Peyer's patch (tissue), 4 donors: Measurements from ENCODE around the gene ECSIT. TPM values are rescaled to one million over a fixed set of nuclear protein-coding genes. Genes with fewer than 3 reads are reported as not detected.
"Not testable (repeated sequence)": the region's sequence is repeated elsewhere in the genome, so short reads cannot be mapped to it uniquely, and the experiment has no call there.

Source experiments
- DNase-seq, 3 donors: peaks; one replicate each; pipeline ENCODE4 v3.0.0-alpha.2; 2017 to 2019
- H3K27ac ChIP-seq, 4 donors: fragments of 200-600 bp; sonication (generic); one replicate each; pipeline ENCODE4 v1.5.1; 2016 to 2019
- H3K27me3 ChIP-seq, 2 donors: fragments of 200-600 bp; sonication (generic); one replicate each; pipeline ENCODE4 v1.5.1; 2019
- H3K36me3 ChIP-seq, 3 donors: fragments of 200-600 bp; sonication (generic); one replicate each; pipeline ENCODE4 v1.5.1; 2016 to 2019
- H3K4me1 ChIP-seq, 4 donors: fragments of 200-600 bp; sonication (generic); one replicate each; pipeline ENCODE4 v1.5.1; 2016 to 2019
- H3K4me3 ChIP-seq, 4 donors: fragments of 200-600 bp; sonication (generic); 1 replicate in 3 of 4; 2 replicates in 1 of 4; pipeline ENCODE4 v1.5.1; 2016 to 2019; ENCODE audit warnings: mild to moderate bottlenecking in 1 of 4
- H3K9me3 ChIP-seq, 4 donors: fragments of 200-600 bp; sonication (generic); one replicate each; pipeline ENCODE4 v1.5.1; 2016 to 2019; ENCODE audit warnings: mild to moderate bottlenecking in 1 of 4
- POLR2A ChIP-seq, 2 donors: fragments of 450-650 bp; IDR thresholded peaks; one replicate each; pipeline ENCODE4 v1.5.1; 2017; ENCODE audit warnings: antibody characterized with exemption in 2 of 2, mild to moderate bottlenecking in 2 of 2, moderate library complexity in 2 of 2
- total RNA-seq, 4 donors: library from RNA; depleted of rRNA; stranded (reverse); fragments of >200 nt; gene quantifications; one replicate each; pipeline ENCODE4 v1.1.0, GENCODE V29; 2016
- TF ChIP-seq, protein P1 (sequence below), 6 experiments: fragments of 450-650 bp in 4 of 6; fragments of 200-600 bp in 2 of 6; sonication (generic) in 1 of 6; IDR thresholded peaks; one replicate each; pipeline ENCODE4 v1.5.1; 2017 to 2019; ENCODE audit warnings: antibody characterized with exemption in 6 of 6, mild to moderate bottlenecking in 3 of 6, moderate library complexity in 1 of 6

The ECSIT gene
- total RNA-seq, 4 donors from 2014 or later = 50.1 to 94.0 (median 70.4) TPM

DNA sequence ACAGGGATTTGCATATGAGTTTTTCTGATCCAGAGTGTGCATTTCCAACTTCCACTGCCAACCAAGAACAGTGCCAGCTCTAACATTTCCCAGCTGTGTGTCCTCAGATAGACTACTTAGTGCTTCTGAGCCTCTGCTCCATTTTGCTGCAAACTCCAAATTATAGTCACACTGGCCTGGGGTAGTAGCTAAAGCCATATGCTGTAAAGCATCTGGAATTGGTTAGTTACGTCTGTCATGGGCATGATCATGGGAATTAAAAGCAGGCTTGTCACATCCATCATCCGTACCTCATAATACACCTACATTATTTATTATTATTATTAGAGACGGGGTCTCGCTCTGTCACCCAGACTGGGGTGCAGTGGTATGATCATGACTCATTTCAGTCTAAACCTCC lies 55.2 kb downstream of the ECSIT start:
- H3K27ac ChIP-seq = no peak overlapping the region
- no peaks in the 10 kb centered on the region for H3K4me1 ChIP-seq
- H3K27me3 ChIP-seq = no peaks in the 10 kb centered on the region
- no peak for TF ChIP-seq POLR2A (IDR thresholded peaks at IDR 0.05)
- TF ChIP-seq, protein P1, sequence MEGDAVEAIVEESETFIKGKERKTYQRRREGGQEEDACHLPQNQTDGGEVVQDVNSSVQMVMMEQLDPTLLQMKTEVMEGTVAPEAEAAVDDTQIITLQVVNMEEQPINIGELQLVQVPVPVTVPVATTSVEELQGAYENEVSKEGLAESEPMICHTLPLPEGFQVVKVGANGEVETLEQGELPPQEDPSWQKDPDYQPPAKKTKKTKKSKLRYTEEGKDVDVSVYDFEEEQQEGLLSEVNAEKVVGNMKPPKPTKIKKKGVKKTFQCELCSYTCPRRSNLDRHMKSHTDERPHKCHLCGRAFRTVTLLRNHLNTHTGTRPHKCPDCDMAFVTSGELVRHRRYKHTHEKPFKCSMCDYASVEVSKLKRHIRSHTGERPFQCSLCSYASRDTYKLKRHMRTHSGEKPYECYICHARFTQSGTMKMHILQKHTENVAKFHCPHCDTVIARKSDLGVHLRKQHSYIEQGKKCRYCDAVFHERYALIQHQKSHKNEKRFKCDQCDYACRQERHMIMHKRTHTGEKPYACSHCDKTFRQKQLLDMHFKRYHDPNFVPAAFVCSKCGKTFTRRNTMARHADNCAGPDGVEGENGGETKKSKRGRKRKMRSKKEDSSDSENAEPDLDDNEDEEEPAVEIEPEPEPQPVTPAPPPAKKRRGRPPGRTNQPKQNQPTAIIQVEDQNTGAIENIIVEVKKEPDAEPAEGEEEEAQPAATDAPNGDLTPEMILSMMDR (IDR thresholded peaks at IDR 0.05) = no peak
- no peaks in the 10 kb centered on the region for H3K36me3 ChIP-seq
- no peak for DNase-seq
- no peaks in the 10 kb centered on the region for H3K9me3 ChIP-seq
- no peak overlapping the region for H3K4me3 ChIP-seq

DNA sequence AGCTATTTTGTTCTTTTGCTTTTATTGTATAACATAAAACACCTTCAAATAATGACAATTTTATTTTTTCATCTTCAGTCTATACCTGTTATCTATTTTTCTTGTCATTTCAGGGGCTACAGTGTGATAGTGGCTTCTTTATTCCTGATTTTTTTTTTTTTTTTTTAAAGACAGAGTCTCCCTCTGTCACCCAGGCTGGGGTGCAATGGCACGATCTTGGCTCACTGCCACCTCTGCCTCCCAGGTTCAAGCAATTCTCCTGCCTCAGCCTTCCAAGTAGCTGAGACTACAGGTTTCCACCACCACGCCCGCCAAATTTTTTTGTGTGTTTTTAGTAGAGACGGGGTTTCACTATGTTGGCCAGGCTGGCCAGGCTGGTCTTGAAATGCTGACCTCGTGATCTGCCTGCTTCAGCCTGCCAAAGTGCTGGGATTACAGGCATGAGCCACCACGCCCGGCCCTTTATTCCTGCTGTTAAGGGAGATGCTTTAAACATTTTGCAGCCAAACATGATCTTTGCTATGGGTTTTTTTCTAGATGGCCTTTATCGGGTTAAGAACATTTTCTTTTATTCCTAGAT lies 60.6 kb downstream of the ECSIT start:
- H3K27me3 ChIP-seq, H3K4me1 ChIP-seq, DNase-seq, H3K4me3 ChIP-seq, H3K9me3 ChIP-seq, H3K36me3 ChIP-seq, H3K27ac ChIP-seq: not testable (repeated sequence)

DNA sequence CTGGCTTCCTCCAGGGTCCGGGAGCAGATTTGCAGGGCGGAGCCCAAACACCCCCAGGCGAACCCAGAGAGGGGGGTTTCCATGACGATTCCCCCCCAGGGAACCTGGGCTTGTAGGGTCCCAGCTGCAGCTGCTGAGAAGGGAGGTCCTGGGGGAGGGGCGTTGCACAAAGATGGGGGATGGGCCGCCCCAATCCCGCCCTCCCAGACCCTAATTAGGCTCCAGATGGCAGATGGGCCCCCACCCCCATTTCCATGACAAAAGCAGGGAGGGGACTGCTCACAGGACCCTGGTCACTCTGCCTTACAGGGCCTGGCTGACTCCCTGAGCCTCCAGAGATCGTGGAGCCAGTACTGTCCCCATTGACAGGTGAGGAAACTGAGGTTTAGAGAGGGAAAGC lies 63.3 kb downstream of the ECSIT start:
- no peak for DNase-seq
- Histone ChIP-seq H3K27me3 (no peaks in the 10 kb centered on the region), H3K4me1 (no peaks in the 10 kb centered on the region)

DNA sequence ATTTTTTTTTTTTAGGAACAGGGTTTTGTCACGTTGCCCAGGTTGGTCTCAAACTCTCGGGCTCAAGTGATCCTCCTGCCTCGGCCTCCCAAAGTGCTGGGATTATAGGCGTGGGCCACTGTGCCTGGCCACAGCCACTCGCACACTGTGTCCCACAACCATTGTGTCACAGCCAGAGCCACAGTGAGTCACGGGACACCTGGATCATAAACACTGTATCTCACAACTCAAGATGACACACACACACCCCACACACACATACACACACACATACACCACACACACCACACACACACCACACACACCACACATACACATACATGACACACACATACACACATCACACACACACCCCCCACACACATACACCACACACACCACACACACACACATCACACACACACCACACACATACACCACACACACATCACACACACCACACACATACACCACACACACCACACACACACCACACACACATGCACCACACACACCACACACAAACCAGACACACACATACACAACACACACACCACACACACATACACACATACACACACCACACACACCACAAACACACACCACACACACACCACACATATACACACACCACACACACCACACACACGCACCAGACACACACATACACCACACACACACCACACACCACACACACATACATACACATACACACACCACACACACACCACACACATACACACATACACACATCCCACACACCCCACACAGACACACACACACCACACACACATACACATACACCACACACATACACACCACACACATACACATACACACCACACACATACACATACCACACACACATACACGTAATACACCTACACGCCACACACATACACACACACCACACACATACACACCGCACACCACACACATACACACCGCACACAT lies 64.3 kb downstream of the ECSIT start:
- H3K27ac ChIP-seq = no peak overlapping the region
- H3K9me3 ChIP-seq = no peaks in the 10 kb centered on the region
- H3K36me3 ChIP-seq = no peaks in the 10 kb centered on the region
- no peak for DNase-seq
- no peaks in the 10 kb centered on the region for H3K4me1 ChIP-seq
- TF ChIP-seq, protein P1 (IDR thresholded peaks at IDR 0.05) = no peak
- TF ChIP-seq POLR2A (IDR thresholded peaks at IDR 0.05) = no peak
- no peak overlapping the region for H3K4me3 ChIP-seq
- no peaks in the 10 kb centered on the region for H3K27me3 ChIP-seq

More for the DNA sequence above, 63.3 kb downstream of the ECSIT start:
- Histone ChIP-seq H3K4me3 (no peak overlapping the region), H3K36me3 (no peaks in the 10 kb centered on the region), H3K27ac (no peak overlapping the region), H3K9me3 (no peaks in the 10 kb centered on the region)
- TF ChIP-seq POLR2A (IDR thresholded peaks at IDR 0.05) = no peak
- TF ChIP-seq, protein P1 (IDR thresholded peaks at IDR 0.05) = no peak

DNA sequence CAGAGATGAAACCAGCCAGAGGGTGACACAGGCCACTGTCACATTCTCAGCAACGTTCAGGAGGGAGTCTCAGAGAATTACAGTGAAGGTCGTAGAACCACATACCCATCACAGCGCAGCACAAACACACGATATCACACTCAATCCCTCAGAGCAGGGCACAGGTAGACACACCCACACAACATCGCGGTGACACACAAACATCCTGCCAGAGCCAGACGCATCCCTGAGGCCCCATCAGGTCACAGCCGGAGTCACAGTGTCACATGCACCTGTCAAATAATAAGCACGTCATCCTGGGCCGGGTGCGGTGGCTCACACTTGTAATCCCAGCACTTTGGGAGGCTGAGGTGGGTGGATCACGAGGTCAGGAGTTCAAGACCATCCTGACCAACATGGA lies 65.5 kb downstream of the ECSIT start:
- Histone ChIP-seq H3K36me3 (no peaks in the 10 kb centered on the region), H3K4me1 (no peaks in the 10 kb centered on the region), H3K27ac (no peak overlapping the region), H3K27me3 (no peaks in the 10 kb centered on the region), H3K4me3 (no peak overlapping the region), H3K9me3 (no peaks in the 10 kb centered on the region)
- TF ChIP-seq, protein P1 (IDR thresholded peaks at IDR 0.05) = no peak
- no peak for TF ChIP-seq POLR2A (IDR thresholded peaks at IDR 0.05)
- DNase-seq = no peak

DNA sequence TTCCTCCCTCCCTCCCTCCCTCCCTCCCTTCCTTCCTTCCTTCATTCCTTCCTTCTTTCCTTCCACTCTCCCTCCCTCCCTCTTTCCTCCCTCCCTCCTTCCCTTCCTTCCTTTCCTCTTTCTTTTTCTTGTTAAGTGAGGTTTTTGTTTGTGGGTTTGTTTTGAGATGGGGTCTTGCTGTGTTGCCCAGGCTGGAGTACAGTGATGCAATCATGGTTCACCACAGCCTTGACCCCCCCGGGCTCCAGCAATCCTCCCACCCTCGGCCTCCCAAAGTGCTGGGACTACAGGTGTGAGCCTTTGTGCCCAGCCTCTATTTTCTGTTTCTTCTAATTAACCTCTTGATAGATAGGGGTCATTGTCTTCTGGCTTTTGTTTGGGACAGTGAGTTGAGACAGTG lies 67.5 kb downstream of the ECSIT start:
- Histone ChIP-seq H3K27ac (no peak overlapping the region), H3K36me3 (no peaks in the 10 kb centered on the region), H3K27me3 (no peaks in the 10 kb centered on the region), H3K9me3 (no peaks in the 10 kb centered on the region), H3K4me1 (no peaks in the 10 kb centered on the region), H3K4me3 (no peak overlapping the region)
- TF ChIP-seq, protein P1 (IDR thresholded peaks at IDR 0.05) = no peak
- TF ChIP-seq POLR2A (IDR thresholded peaks at IDR 0.05) = no peak
- DNase-seq = no peak
